Activated gamma-delta T cell treated with anti-CD3 and anti-CD28 coated beads, Interleukin-2, amount 50 U/mL, for 16 hours (primary cell): Measurements from ENCODE around the gene IMP4.

ENCODE experiments used
- DNase-seq: peaks from one replicate; pipeline ENCODE4 v3.0.0-alpha.2; 2020; ENCODE audit warnings: low read depth

IMP4 gene

DNA sequence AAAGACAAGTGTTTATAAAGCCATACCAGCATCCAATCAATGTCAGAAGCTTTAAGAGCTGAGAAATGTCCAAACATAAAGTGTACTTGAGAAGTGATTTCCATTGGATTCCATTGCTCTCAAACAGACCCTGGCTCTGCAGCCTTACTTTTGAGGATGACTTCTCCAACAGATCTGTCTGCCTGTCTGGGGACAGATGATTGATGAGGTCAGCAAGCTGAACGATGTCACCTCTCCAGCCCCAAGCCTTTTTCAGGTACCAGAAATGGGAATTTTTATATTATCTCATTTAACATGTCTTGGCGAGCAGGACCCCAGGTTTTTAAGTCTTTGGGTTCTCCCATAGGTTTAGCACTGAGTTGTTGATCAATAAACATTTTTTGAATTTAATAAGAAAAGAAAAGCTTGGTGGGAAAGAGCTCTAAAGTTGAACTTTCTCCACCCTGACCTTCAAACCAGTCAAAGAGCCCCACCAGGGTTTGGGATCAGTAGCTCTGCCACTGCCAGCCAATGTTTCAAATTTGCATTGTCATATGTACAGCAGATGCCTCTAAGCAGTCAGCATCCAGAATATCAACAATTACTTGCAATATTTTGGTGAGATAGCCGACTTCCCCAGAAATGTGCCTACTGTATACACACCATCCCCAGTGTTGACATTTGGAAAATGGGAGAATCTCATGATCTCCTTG, 35.7 kb downstream of the IMP4 start:
- DNase-seq: no peak

DNA sequence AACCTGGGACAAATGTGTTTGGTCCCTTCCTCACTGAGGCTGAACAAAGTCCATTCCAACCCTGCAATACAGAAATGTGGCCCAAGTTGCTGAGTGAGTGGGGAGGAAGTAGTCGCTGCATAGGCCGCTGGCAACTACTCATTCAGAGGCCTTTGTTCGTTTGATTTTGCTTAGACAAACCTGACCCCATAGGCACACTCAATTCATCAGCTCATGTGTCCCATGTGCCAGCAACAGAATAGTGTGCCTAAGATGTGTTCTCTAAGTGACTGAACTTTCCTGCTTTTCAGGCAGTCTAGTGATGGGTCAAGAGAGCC, 36.2 kb downstream of the IMP4 start:
- no peak for DNase-seq

DNA sequence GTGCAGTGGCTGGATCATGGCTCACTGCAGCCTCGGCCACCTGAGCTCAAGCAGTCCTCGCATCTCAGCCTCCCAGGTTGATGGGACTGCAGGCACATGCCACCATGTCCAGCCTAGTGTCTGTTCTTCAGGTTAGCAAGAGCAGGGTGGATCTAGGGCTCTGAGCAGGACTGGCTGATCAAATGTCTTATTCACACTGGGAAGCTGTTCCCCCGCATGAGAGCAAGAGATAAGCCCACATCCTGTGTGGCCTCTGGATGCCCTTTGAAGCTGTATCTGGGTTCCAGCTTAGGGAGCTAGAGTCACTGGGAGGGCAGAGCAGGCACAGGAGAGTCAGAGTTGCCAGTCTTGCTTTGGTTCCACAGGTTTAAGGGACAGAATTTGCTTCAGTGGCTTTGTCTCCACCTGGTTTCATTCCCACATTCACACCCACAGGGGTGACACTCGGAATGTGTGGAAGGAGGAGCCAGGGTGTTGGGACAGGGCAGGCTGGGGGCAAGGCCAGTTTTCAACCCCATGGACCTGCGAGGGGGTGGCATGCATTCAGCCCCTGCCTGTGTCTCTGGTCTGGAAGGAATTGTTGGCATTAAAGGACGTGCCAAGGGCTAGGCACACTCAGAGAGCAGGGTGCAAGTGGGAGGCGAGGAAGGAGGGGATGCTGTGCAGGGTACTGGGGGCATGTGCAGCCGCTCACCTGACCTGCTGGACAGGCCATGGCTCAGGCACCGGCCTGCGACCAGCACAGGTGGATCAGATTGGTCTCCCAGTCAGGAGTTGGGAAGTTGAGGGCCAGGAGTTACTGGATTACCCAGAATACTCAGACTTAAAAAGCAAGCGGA, 37.6 kb downstream of the IMP4 start:
- no peak for DNase-seq

DNA sequence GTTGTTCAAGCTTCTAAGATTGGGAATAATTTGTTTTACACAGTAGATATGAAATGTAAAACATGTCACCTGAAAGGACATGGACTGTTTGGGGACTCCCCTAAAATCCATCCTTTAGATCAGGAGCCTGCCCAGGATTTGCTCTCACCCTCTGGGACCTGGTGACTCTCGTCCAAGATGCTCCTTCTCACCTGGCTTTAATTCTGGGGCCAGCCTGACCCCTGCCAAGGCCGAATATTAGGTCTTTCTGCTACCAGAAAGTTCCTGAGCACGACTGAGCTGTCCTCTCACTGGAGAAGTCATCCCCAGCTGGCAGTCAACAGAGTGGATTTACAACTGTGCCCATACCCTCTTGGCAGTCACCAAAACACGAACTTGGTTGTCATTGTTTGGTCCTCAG, 38.4 kb downstream of the IMP4 start:
- DNase-seq: no peak

DNA sequence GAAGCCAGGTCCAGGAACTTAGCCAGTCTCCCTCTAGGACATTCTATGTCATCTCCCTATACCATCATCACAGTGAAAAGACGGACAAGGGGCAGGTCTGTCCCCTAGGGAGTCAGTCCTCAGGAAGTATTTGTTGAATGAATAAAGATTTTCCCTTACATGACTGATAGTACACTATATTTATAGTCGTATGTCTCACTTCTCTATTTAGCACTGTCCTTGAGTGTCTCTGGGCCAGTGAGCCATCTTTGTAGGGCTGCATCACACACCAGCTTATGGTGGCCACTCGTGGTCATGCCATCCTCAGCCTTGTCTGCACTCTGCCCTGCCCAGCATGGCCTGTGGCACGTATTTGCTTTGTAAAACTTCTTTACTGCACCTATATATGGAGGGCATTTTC, 38.9 kb downstream of the IMP4 start:
- DNase-seq: no peak

DNA sequence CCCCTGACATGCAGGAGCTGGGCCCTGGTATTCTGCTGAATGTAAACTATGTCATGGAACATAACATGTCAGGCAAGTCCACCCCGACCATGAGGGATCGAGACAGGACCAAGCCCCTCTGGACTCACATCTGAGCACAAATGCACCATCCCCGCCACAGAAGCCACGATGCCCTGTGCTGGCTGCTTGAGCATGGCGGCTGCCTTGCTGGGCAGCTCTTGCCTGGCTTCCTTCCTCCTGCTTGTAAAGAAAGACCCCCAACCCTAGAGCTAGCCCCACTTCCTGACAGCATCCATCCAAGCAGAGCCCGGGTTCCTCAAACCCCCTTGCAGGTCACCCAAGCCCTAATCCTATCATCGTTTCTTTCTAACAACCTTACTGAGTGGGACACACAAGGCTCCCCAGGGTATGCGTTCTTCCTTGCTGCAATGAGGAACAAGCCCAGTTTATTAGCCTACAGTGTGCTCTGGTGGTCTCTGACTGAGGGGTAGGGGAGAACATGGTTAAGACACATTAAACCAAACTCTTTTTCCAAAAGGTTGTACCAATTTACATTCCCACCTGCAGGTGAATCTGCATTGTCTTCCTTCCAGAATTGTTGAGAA, 39.7 kb downstream of the IMP4 start:
- DNase-seq: no peak

DNA sequence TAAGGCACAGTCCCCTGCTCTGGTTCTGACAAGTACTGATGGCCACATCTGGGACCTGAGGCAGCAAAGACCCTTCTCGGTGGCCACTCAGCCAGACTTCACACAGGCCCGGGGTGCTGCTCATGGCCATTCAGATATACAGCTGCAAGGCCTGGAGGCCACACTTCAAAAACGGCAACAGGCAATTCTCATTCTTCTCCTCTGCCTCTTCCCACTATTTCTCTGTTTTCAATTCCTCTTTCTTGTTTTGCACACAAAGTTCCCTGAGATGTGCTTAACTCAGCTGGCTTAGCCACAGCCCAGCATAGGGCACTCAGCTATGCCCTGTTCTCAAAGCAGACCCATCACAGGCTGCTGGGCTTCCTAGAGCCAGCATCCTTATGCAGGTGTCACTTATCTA, 43.0 kb downstream of the IMP4 start:
- DNase-seq: no peak

DNA sequence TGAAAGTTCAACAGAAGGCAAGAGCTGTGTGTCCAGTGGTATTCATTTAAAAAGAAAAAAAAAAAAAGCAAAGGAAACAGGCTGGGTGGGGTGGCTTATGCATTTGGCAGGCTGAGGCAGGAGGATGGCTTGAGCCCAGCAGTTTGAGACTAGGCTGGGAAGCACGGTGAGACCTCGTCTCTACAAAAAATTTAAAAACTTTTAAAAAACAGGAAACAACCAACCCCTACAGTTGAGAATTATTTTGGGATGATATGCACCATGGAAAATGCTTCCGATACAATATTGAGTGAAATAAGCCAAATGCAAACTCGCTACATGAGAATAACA, 44.3 kb downstream of the IMP4 start:
- no peak for DNase-seq

DNA sequence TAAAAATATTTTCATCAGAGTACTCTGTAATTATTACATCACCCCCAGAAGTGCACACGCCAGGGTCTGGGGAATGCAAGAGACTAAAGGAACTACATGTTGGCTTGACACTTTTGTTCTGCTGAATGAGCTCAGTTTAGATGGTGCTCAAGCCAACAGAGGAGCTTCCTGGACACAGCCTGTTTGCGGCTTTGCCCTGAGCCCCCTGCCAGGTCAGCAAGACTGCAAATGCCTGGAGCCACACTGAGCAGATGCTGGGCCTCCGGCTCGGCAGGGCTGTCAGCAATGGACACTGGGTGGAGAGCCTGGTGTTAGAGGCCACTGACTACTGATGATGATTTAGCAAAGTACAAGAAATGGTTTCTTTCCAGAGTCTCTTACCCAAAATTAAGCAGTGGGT, 45.1 kb downstream of the IMP4 start:
- DNase-seq: no peak

DNA sequence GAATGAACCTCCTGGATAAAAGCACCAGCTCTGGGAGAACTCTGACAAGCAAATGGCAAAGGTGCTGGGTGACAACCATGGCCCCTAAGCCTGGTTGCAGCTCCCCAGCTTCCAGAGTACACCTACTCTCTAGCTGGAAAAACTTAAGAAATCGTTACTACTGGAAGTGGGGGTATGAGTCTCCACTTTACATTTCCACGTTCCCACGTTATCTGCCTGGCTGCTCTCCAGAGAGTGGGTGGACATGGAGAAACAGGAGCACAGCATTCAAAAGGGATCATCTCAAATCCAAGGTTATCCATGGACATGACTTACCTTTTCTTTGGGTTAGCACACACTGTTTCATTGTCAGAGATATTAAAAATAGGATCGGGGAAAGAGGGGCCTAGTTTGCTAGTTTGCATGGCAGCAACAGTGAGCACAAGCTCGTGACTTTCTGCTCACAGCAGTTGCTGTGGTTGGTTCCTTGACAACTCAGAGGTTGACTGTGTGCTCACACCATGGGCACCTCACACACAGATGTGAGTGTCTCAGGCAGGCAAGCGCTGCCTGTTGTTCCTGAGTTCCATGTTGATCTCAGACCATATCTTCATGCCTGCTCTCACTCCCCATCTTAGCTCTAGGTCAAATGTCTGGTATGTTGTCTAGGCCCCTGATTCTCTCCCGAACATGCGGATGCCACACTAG, 45.7 kb downstream of the IMP4 start:
- no peak for DNase-seq

DNA sequence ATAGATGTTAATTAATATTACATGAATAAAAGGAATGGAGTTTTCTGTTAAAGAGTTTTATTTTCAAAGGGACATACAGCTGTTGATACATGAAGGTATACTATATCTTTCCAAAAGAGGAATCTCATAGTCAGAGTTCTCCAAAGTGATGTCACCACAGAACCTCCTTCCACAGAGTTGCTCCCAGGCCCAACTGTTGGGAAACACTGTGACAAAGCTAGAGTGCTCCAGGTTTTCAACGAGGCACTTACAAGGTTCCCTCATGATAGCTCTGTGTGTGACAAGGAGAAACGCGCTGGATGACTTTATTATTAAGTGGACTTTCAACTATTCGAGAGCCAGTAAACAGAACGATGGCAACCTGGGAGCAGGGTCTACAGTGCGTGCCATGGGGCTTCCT, 46.7 kb downstream of the IMP4 start:
- DNase-seq: no peak

DNA sequence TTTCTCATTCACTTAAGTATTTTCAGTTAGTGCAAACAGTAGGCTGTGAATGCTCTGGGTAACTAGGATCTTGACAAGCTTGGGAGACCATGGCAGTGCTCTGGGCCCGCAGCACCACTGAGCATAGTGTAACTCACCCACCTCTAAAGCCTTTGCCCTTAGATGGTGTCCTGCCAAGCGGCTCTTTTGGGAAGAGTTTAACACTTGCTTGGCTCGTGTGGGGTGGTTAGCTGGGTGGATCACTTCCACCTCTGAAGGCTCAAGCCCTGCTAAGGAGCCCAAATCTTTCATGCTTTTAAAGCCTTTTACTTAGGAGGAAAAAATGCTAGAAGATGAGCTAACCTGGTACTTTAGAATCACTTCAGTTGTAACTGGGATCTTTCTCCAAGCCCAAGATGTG, 47.1 kb downstream of the IMP4 start:
- DNase-seq: no peak

DNA sequence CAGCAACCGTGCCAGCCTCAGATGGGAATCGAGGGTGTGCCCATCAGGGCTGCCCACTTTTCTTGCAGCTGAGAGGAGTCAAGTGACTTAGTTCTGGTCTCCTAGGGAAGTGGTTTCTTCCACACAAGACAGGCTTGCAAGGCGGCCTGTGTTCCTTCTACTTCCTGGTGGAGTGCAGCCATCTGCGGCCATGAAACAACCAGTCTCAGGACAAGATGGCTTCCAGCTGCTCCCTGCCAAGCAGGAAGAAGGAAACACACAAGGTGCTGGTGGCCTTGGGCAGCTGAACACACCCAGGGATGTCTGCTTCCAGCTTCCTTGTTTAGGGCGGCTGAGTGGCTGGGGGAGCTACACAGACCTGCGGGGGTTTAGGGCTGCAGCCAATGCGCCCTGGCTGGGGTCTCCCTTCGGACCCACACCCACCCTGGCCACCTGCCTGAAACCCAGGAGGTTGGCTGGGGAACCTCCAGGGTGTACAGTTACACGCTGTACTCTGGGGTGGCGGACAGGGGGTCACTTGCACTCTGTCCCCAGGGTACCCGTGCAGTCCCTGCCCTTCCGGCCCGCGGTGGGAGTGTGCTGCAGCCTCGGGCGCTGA, 47.9 kb downstream of the IMP4 start:
- DNase-seq: no peak

DNA sequence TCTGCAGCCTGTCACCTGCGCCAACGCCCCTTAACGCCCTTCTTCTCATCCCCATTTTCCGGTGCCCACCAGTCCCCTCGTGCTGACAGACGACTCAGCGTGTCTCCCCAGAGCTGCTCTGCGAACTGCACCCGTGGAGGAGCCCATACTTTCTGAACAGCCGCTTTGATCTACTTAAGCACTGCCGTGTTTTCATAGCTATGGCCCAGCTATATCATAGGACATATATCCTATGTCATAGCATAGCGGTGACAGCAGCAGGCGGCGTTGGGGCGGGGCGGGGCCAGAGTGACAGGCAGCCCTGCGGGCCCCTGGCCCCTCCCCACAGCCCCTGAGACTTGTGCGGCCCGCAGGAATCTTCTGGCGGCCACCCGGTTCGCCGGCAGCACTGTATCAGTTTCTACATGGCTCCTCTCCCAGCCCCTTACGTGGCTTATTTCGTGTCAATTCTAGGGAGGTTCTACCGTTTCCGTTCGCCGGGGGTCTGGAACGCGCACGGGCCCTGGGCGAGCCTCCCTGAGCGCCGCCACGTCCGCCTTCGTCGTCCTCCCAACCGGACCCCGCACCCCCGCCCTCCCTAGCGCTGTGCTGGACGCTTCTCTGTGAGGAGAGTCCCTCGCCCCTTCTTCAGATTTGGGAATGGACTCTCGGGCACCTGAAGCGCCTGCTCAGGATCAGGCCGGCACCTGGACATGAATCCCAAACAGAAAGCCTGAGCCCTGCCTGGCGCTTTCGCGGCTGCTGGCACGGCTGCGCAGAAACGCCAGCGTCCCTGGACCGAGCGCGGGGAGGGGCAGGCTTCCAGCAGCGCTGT, 48.6 kb downstream of the IMP4 start:
- DNase-seq: no peak

DNA sequence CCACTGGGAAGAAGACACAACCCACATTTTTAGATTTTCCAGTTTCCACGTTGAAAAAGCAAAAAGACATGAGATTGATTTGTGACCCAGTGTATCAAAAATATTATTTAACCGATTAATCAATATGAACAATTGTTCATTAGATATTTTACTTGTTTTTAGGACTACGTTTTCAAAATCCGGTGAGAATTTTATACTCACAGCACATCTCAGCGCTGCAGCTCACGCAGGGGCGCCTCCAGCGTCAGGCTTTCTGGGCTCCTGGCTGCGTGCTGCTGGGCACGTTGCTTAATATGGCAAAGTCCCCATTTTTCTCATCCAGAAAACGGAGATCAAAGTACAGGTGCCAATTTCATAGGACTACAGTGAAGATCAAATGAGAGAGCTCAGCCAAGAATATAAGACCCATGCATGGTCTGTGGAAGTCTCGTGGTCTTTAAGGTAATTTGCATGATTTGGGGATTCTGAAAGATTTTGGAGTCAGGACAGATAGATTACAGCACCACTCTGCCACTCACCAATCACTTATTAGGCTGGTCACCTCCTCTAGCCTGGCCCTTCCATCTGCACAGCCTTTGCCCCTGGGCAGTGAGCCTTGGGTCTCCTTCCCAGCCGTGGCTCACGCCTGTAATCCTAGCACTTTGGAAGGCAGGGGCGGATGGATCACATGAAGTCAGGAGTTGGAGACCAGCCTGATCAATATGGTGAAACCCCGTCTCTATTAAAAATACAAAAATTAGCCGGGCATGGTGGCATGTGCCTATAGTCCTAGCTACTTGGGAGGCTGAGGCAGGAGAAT, 49.4 kb downstream of the IMP4 start:
- no peak for DNase-seq

DNA sequence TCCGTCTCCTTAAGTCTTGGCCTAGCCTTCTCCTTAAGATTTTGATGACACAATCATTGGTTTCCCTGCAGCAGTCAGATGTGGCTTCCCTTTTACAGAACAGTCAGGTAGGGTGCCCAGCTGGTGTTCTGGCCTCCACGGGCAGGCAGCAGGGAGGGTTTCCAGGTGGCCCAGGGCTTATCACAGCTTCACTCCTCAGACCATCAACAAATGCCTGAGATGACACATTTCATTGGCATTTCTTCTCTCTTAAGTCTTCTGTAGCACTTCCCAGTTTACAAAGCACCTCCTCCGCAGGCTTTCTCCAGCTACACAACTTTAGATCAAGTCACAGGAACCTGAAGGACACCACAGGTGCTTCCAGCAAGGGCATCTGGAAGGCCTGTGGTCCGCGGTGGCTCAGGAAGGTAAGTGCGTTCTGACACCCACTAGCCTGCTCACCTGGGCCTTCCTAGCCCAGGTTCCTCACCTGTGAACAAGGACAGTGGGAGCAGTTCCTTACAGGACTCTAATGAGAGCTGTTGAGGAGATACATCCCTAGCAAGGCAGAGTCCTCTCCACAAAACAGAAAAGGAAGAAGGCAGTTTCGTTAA, 50.7 kb downstream of the IMP4 start:
- no peak for DNase-seq
